ENCODE measurements around the gene CHRNA10.

- TF ChIP-seq CTCF (IDR thresholded peaks at IDR 0.05; ENCODE audit: poor library complexity, severe bottlenecking) (no peak), POLR2AphosphoS5 (IDR thresholded peaks at IDR 0.05) (no peak), EP300 (conservative IDR thresholded peaks at IDR 0.05; ENCODE audit: poor library complexity, severe bottlenecking) (no peak), TAF1 (IDR thresholded peaks at IDR 0.05; ENCODE audit: low read depth) (no peak)
Observed at GRCh38 chr11:3712274-3712673, 41.1 kb upstream of the CHRNA10 start.
